ENCODE data around the gene BCL11A. TPM values are rescaled to one million over a fixed set of nuclear protein-coding genes. Genes with fewer than 3 reads are reported as not detected.

Gene BCL11A
- total and polyA plus RNA-seq, 8 donors = 1.2 to 27.4 (median 16.3) TPM

DNA sequence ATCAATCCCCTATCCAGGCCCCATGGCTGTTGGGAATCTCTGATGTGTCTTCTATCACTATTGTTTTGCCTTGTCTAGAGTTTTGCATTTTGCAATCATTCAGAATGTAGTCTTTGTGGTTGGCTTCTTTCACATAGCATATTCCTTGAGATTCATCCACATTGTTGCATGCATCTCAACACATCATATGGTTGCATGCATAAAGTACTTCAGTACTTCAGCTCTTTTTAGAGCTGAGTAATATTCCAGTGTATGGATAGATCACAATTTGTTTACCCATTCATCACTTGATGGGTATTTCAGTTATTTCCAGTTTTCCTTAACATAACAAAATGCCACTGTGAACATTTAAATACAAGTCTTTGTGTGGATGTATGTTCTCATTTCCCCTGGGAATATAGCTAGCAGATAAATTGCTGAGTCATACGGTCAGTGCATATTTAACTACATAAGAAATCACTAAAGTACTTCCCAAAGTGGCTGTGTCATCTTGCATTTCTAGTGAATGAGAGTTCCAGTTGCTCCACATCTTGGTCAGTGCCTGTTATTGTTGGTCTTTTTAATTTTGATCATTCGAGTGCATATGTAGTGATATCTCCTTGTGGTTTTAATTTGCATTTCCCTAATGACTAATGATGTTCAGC is 138.8 kb downstream of the BCL11A start:
- intact Hi-C loops (cut with DNase I; ENCODE audit: low total_unique reads) = no loop called here
- Histone ChIP-seq H3K9me3 (no peaks in the 10 kb centered on the region), H3K27me3 (no peaks in the 10 kb centered on the region), H3K27ac (no peak overlapping the region), H3K4me3 (no peak overlapping the region), H3K36me3 (no peaks in the 10 kb centered on the region), H3K4me1 (peaks cover 0 to 5% (median 0%) of the 10 kb centered on the region in 4 donors)
- 78 to 89% (median 87%) methylated on average over 2 of the region's 2 CpGs for WGBS, 5 donors
- TF ChIP-seq POLR2A (IDR thresholded peaks at IDR 0.05) (no peak), EP300 (IDR thresholded peaks at IDR 0.05) (no peak), POLR2AphosphoS5 (IDR thresholded peaks at IDR 0.05) (no peak)
- TF ChIP-seq, protein P1, sequence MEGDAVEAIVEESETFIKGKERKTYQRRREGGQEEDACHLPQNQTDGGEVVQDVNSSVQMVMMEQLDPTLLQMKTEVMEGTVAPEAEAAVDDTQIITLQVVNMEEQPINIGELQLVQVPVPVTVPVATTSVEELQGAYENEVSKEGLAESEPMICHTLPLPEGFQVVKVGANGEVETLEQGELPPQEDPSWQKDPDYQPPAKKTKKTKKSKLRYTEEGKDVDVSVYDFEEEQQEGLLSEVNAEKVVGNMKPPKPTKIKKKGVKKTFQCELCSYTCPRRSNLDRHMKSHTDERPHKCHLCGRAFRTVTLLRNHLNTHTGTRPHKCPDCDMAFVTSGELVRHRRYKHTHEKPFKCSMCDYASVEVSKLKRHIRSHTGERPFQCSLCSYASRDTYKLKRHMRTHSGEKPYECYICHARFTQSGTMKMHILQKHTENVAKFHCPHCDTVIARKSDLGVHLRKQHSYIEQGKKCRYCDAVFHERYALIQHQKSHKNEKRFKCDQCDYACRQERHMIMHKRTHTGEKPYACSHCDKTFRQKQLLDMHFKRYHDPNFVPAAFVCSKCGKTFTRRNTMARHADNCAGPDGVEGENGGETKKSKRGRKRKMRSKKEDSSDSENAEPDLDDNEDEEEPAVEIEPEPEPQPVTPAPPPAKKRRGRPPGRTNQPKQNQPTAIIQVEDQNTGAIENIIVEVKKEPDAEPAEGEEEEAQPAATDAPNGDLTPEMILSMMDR (IDR thresholded peaks at IDR 0.05) = no peak
- DNase-seq = no peak

DNA sequence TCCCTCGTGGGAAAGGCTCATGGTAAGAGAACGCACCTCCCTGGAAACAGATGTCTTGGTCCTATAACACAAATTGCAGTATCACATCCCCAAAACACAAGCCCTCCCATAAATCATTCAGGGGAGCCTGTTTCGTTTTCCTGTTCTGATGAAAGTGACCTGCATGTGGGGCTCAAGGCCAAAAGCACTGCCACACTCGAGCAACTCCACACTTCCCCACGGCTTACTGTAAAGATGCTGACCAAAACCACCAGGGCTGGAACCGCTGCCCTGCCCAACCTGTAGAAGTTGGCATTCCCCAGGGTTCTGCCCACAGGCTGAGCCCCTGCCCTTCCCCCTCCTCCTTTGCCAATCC is 139.7 kb downstream of the BCL11A start:
- 69 to 90% (median 83%) methylated on average over 6 of the region's 6 CpGs for WGBS, 5 donors
- no peak overlapping the region for H3K27ac ChIP-seq
- no peaks in the 10 kb centered on the region for H3K27me3 ChIP-seq
- H3K9me3 ChIP-seq = no peaks in the 10 kb centered on the region
- H3K4me3 ChIP-seq = no peak overlapping the region
- H3K36me3 ChIP-seq = no peaks in the 10 kb centered on the region
- peaks cover 0 to 5% (median 0%) of the 10 kb centered on the region in 4 donors for H3K4me1 ChIP-seq
- no peak for DNase-seq
- intact Hi-C loops (cut with DNase I; ENCODE audit: low total_unique reads) = no loop called here
- TF ChIP-seq, protein P1 (IDR thresholded peaks at IDR 0.05) = no peak
- no peak for TF ChIP-seq POLR2AphosphoS5 (IDR thresholded peaks at IDR 0.05)
- no peak for TF ChIP-seq POLR2A (IDR thresholded peaks at IDR 0.05)
- TF ChIP-seq EP300 (IDR thresholded peaks at IDR 0.05) = no peak

DNA sequence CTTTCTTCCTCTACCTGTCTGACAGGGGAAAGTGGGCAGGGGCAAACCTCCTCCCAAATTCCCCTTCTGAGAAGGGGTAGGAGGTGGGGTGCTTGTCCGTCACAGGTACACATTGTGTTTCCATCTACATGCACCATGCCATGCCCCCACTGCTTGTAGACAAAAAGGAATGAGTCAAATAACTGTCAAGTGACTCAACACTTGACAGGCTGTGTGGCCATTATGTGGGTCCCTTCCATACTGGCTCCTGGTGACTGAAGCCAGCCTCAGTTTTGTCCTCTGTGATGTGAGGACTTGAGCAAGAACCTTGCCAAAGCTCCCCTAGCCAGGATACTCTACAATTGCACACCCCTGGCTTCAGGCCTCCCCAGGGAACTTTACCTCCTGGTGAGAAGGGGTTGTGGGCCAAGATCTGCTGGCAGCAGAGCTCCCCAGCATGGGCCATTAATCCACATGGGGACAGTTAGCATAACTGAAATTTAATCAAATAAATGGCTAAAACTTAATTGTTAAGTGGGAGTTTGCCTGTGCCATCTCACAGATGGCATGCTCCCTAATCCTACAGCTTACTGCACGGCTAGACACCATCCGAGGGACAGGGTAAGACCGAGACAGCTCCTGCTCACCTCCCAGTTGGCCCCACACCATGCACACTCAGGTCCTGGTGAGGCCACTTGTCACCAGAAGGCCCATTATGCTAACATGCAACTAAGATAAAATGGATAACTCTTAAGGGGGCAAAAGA is 140.2 kb downstream of the BCL11A start:
- TF ChIP-seq POLR2AphosphoS5 (IDR thresholded peaks at IDR 0.05) = no peak
- no peak for TF ChIP-seq EP300 (IDR thresholded peaks at IDR 0.05)
- TF ChIP-seq POLR2A (IDR thresholded peaks at IDR 0.05) = no peak
- TF ChIP-seq, protein P1 (IDR thresholded peaks at IDR 0.05) = no peak
- DNase-seq = no peak
- Histone ChIP-seq H3K4me1 (peaks cover 0 to 5% (median 0%) of the 10 kb centered on the region in 4 donors), H3K27me3 (no peaks in the 10 kb centered on the region), H3K9me3 (no peaks in the 10 kb centered on the region), H3K27ac (no peak overlapping the region), H3K36me3 (no peaks in the 10 kb centered on the region), H3K4me3 (no peak overlapping the region)
- intact Hi-C loops (cut with DNase I; ENCODE audit: low total_unique reads) = no loop called here
- WGBS, 5 donors = 84 to 93% (median 92%) methylated on average over 4 of the region's 4 CpGs

DNA sequence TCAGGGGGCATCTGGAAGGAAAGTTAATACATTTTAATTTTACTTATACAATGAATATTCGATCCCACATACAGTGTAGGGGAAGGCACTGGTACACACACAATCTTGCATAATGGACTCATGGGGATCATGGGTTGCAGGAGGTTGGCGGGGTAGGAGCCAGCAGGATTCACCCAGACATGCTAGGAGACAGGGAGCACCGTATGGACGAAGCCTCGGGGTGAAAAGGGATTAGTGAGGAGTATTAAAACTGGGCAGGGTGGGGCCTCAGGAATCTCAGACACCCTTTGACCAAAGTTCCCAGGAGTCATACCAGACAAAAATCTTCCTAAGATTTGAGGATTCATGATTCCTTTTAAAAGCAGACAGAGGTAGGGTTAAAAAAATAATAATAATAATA is 140.8 kb downstream of the BCL11A start:
- WGBS, 5 donors = 76 to 90% (median 90%) methylated on average over 5 of the region's 5 CpGs
- H3K36me3 ChIP-seq = no peaks in the 10 kb centered on the region
- no peak for DNase-seq
- intact Hi-C loops (cut with DNase I; ENCODE audit: low total_unique reads) = no loop called here
- H3K4me1 ChIP-seq = peaks cover 0 to 5% (median 0%) of the 10 kb centered on the region in 4 donors
- H3K27me3 ChIP-seq = no peaks in the 10 kb centered on the region
- H3K9me3 ChIP-seq = no peaks in the 10 kb centered on the region
- H3K27ac ChIP-seq = no peak overlapping the region
- TF ChIP-seq POLR2A (IDR thresholded peaks at IDR 0.05) (no peak), POLR2AphosphoS5 (IDR thresholded peaks at IDR 0.05) (no peak), EP300 (IDR thresholded peaks at IDR 0.05) (no peak)
- TF ChIP-seq, protein P1 (IDR thresholded peaks at IDR 0.05) = no peak
- H3K4me3 ChIP-seq = no peak overlapping the region
